ENCODE measurements around the gene MAP4K5. TPM values are rescaled to one million over a fixed set of nuclear protein-coding genes. Genes with fewer than 3 reads are reported as not detected.

The MAP4K5 gene
- total RNA-seq, 1 experiment from 2014 or later = 33.1 TPM

DNA sequence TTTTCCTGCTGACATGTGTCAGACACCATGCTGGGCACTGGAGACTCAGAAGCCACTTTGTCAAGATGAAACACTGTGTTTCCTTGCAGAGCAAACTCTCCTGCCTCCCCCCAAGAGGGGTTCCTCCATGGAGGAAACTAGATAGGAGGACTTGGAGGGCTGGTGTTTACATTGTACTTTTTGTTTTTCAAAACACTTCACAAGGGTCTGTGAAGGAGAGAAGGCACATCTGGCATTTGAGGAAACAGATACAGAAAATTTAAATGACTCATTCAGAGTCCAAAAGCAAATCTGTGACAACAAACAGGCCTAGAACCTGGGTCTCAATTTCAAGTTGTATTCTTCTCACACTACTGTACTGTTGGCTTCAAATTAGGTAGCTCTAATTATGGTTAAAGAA is 128.9 kb downstream of the MAP4K5 start:
- ATAC-seq = no peak
- POLR2A ChIA-PET = no interaction called here

DNA sequence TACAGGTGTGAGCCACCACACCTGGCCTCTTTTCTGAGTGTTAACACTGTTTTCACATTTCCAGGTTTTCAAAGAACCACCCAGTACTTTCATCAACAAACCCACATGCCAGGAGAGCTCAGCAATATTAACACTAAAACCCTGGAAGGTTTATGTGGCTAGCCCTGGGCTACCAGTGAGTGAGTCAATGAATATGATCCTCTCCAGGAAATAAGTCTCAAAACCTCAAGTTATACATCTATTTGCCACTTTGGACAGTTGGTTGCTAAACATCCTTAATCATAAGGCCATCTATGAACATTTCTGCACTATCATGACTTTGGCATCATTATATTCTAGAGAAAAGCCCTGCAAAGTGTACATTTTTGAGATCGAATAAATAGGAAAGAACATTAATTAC is 129.4 kb downstream of the MAP4K5 start:
- CTCF ChIA-PET = no interaction called here
- DNase-seq (ENCODE audit: low read depth, low spot score) = no peak
- POLR2A ChIA-PET = no interaction called here
- no peak for TF ChIP-seq TCF7L2 (IDR thresholded peaks at IDR 0.05; ENCODE audit: low read depth, low read length)
- TF ChIP-seq CTCF (IDR thresholded peaks at IDR 0.05) = no peak
- TF ChIP-seq POLR2AphosphoS5 (IDR thresholded peaks at IDR 0.05; ENCODE audit: low read depth, low read length) = no peak
- no peak for TF ChIP-seq SIN3A (IDR thresholded peaks at IDR 0.05; ENCODE audit: borderline replicate concordance, insufficient read depth, low read depth, low read length)
- TF ChIP-seq, protein P1, sequence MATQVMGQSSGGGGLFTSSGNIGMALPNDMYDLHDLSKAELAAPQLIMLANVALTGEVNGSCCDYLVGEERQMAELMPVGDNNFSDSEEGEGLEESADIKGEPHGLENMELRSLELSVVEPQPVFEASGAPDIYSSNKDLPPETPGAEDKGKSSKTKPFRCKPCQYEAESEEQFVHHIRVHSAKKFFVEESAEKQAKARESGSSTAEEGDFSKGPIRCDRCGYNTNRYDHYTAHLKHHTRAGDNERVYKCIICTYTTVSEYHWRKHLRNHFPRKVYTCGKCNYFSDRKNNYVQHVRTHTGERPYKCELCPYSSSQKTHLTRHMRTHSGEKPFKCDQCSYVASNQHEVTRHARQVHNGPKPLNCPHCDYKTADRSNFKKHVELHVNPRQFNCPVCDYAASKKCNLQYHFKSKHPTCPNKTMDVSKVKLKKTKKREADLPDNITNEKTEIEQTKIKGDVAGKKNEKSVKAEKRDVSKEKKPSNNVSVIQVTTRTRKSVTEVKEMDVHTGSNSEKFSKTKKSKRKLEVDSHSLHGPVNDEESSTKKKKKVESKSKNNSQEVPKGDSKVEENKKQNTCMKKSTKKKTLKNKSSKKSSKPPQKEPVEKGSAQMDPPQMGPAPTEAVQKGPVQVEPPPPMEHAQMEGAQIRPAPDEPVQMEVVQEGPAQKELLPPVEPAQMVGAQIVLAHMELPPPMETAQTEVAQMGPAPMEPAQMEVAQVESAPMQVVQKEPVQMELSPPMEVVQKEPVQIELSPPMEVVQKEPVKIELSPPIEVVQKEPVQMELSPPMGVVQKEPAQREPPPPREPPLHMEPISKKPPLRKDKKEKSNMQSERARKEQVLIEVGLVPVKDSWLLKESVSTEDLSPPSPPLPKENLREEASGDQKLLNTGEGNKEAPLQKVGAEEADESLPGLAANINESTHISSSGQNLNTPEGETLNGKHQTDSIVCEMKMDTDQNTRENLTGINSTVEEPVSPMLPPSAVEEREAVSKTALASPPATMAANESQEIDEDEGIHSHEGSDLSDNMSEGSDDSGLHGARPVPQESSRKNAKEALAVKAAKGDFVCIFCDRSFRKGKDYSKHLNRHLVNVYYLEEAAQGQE (IDR thresholded peaks at IDR 0.05; ENCODE audit: insufficient read depth in 1 of 2, low read depth in 2 of 2, low read length in 1 of 2) = no peak
- Histone ChIP-seq H3K36me3 (ENCODE audit: control insufficient read depth, insufficient read depth, low read length) (no peaks in the 10 kb centered on the region), H3K4me3 (ENCODE audit: low read depth in 2 of 2, low read length in 2 of 2) (no peak overlapping the region), H3K4me1 (ENCODE audit: control insufficient read depth, insufficient read depth, low read length) (peaks cover 9% of the 10 kb centered on the region), H3K27me3 (ENCODE audit: control insufficient read depth, insufficient read depth, low read length) (no peaks in the 10 kb centered on the region), H3K9me3 (ENCODE audit: control insufficient read depth, insufficient read depth, low read depth, low read length) (no peaks in the 10 kb centered on the region), H3K27ac (ENCODE audit: low read length) (no peak overlapping the region)
- no peak for ATAC-seq
- in situ Hi-C loops (cut with HindIII; ENCODE audit: low pct_unique_long_range_greater_than_20kb, low sequenced_read_pairs) = no loop called here
- intact Hi-C loops (cut with micrococcal nuclease; ENCODE audit: unreplicated experiment) = no loop called here
- no TSS peak for BruUV-seq (replicated peaks)

More for the DNA sequence above, 128.9 kb downstream of the MAP4K5 start:
- TF ChIP-seq TCF7L2 (IDR thresholded peaks at IDR 0.05; ENCODE audit: low read depth, low read length) = no peak
- TF ChIP-seq POLR2AphosphoS5 (IDR thresholded peaks at IDR 0.05; ENCODE audit: low read depth, low read length) = no peak
- TF ChIP-seq, protein P1 (IDR thresholded peaks at IDR 0.05; ENCODE audit: insufficient read depth in 1 of 2, low read depth in 2 of 2, low read length in 1 of 2) = no peak
- TF ChIP-seq CTCF (IDR thresholded peaks at IDR 0.05) = no peak
- TF ChIP-seq SIN3A (IDR thresholded peaks at IDR 0.05; ENCODE audit: borderline replicate concordance, insufficient read depth, low read depth, low read length) = no peak
- CTCF ChIA-PET = no interaction called here
- H3K36me3 ChIP-seq (ENCODE audit: control insufficient read depth, insufficient read depth, low read length) = no peaks in the 10 kb centered on the region
- H3K4me1 ChIP-seq (ENCODE audit: control insufficient read depth, insufficient read depth, low read length) = peaks cover 6% of the 10 kb centered on the region
- no peaks in the 10 kb centered on the region for H3K9me3 ChIP-seq (ENCODE audit: control insufficient read depth, insufficient read depth, low read depth, low read length)
- DNase-seq (ENCODE audit: low read depth, low spot score) = no peak
- in situ Hi-C loops (cut with HindIII; ENCODE audit: low pct_unique_long_range_greater_than_20kb, low sequenced_read_pairs) (no loop called here), intact Hi-C loops (cut with micrococcal nuclease; ENCODE audit: unreplicated experiment) (no loop called here)
- no TSS peak for BruUV-seq (replicated peaks)
- H3K4me3 ChIP-seq (ENCODE audit: low read depth in 2 of 2, low read length in 2 of 2) = no peak overlapping the region
- H3K27ac ChIP-seq (ENCODE audit: low read length) = no peak overlapping the region
- no peaks in the 10 kb centered on the region for H3K27me3 ChIP-seq (ENCODE audit: control insufficient read depth, insufficient read depth, low read length)

Data from Panc1 (cell line).